ENCODE results near the gene ASPHD2. TPM values are rescaled to one million over a fixed set of nuclear protein-coding genes. Genes with fewer than 3 reads are reported as not detected.

The ASPHD2 gene
- total RNA-seq, 4 donors from 2014 or later = 18.8 to 31.4 (median 22.2) TPM

- intact Hi-C loops (cut with DNase I; ENCODE audit: low total_unique reads) = no loop called here
- DNase-seq (ENCODE audit: low spot score in 2 of 2) = no peak
- WGBS, 2 donors = 75 to 76% methylated on average over 3 of the region's 3 CpGs
- no peak for TF ChIP-seq POLR2A (IDR thresholded peaks at IDR 0.05)
- TF ChIP-seq CTCF (IDR thresholded peaks at IDR 0.05) = no peak
- H3K4me3 ChIP-seq (ENCODE audit: low read depth, poor library complexity, severe bottlenecking) = no peak overlapping the region
These were observed 10.5 kb downstream of the ASPHD2 start for GRCh38 chr22:26439559-26439958.

- 86 to 97% methylated on average over 4 of the region's 4 CpGs for WGBS, 2 donors
- intact Hi-C loops (cut with DNase I; ENCODE audit: low total_unique reads) = no loop called here
- DNase-seq (ENCODE audit: low spot score in 2 of 2) = no peak
- no peak overlapping the region for H3K4me3 ChIP-seq (ENCODE audit: low read depth, poor library complexity, severe bottlenecking)
- TF ChIP-seq CTCF (IDR thresholded peaks at IDR 0.05) (no peak), POLR2A (IDR thresholded peaks at IDR 0.05) (no peak)
These were observed 13.2 kb downstream of the ASPHD2 start for GRCh38 chr22:26442086-26442756.

- 89 to 91% methylated on average over 16 of the region's 16 CpGs for WGBS, 2 donors
- intact Hi-C loops (cut with DNase I; ENCODE audit: low total_unique reads) = no loop called here
- peak in 1 of 2 donors; percentile 72 for DNase-seq (ENCODE audit: low spot score in 2 of 2)
- TF ChIP-seq CTCF (IDR thresholded peaks at IDR 0.05) = no peak
- TF ChIP-seq POLR2A (IDR thresholded peaks at IDR 0.05) = no peak
- no peak overlapping the region for H3K4me3 ChIP-seq (ENCODE audit: low read depth, poor library complexity, severe bottlenecking)
These were observed 15.0 kb downstream of the ASPHD2 start for GRCh38 chr22:26443901-26444690.

GRCh38 chr22:26444777-26445176 is 15.7 kb downstream of the ASPHD2 start:
- DNase-seq (ENCODE audit: low spot score in 2 of 2) = no peak
- 92 to 93% methylated on average over 8 of the region's 8 CpGs for WGBS, 2 donors
- TF ChIP-seq CTCF (IDR thresholded peaks at IDR 0.05) (no peak), POLR2A (IDR thresholded peaks at IDR 0.05) (no peak)

GRCh38 chr22:26445577-26446275 is 16.7 kb downstream of the ASPHD2 start:
- intact Hi-C loops (cut with DNase I; ENCODE audit: low total_unique reads) = no loop called here
- WGBS, 2 donors = 45 to 58% methylated on average over 15 of the region's 15 CpGs

More at GRCh38 chr22:26444777-26445176, 15.7 kb downstream of the ASPHD2 start:
- H3K4me3 ChIP-seq (ENCODE audit: low read depth, poor library complexity, severe bottlenecking) = no peak overlapping the region
- intact Hi-C loops (cut with DNase I; ENCODE audit: low total_unique reads) = no loop called here

More at GRCh38 chr22:26445577-26446275, 16.7 kb downstream of the ASPHD2 start:
- DNase-seq (ENCODE audit: low spot score in 2 of 2) = peak in 1 of 2 donors; percentile 66
- no peak overlapping the region for H3K4me3 ChIP-seq (ENCODE audit: low read depth, poor library complexity, severe bottlenecking)
- no peak for TF ChIP-seq CTCF (IDR thresholded peaks at IDR 0.05)
- TF ChIP-seq POLR2A (IDR thresholded peaks at IDR 0.05) = no peak

Data from lower leg skin (tissue), 4 donors.